Fibroblast of skin of left quadriceps (primary cell): ENCODE measurements around the gene USP28.

ENCODE experiments used
- DNase-seq, 2 experiments: peaks; one replicate each; pipeline ENCODE4 v3.0.0-alpha.2; 2013; ENCODE audit warnings: low read depth in 2 of 2

The USP28 gene

DNA sequence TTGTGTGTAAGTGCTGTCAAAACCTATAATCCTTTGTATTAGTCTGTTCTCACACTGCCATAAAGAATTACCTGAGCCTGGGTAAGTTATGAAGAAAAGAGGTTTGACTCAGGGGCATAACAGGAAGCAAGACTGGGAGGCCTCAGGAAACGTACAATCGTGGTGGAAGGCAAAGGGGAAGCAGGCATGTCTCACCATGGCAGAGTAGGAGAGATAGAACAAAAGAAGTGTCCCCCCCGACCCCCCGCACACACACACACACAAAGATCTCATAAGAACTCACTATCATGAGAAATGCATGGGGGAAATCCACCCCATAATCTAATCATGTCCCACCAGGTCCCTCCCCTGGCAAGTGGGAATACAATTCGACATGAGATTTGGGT lies 2.3 kb upstream of the USP28 start:
- DNase-seq = no peak

- no peak for DNase-seq
Measured at GRCh38 chr11:113876798-113877669, 1.7 kb upstream of the USP28 start.

DNA sequence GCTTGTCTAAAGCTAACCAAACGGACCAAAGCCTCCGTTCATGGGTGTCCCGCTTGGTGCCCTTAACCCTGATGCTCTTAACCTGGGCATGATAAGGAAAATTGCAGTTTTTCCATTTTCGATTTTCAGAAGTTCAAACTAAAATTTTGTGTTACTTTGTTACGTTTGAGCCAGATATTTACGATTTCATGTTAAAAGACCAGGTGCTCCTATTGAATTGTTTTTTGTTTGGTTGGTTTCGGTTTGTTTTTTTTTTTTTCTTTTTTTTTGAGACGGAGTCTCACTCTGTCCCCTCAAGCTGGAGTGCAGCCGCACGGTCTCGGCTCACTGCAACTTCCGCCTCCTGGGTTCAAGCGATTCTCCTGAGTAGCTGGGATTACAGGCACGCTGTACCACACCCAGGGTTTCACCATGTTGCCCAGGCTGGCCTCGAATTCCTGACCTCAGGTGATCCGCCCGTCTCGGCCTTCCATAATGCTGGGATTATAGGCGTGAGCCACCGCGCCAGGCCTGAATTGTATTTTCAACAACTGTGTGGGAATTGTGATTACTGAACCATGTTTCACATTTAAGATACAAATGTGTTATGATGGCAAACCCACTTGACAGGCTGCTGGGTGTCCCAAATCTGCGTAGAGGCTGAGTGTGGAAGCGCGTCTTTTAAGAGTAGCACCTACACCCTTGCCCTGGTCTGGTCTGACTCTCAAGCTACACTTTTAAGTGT lies 864 bp upstream of the USP28 start:
- no peak for DNase-seq

DNA sequence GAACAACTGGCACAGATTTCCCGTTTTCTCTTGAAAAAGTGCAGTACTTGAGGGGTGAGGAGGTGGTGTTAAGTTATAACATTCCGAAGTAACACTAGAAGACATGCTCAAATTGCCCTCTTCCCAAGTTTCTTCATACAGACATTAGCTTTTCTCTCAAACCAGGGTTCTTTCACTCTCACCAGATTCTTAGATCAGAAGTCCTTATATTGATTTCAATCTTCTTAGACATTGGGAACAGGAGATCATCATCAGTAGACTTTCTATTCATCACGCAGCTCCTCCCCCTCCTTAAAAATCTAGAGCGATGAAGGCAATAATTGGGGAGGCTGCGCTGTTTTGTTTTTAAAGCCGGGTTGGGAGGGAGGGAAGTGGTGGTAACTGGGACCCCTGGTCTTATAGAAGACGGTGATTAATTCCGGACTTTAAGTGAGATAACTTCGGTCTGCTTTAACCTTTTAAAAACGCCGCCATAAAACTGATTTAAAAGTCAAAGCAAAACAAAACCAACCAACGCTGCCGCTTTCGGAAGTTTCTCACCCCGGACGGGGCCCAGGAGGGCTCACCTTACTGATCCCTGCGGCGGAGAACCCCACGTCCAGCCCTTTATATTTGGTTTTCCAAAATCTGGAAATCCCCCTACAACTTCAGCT lies 665 bp downstream of the USP28 start:
- DNase-seq = no peak

GRCh38 chr11:113874096-113874495 lies 1.3 kb downstream of the USP28 start:
- no peak for DNase-seq

- no peak for DNase-seq
Measured at GRCh38 chr11:113873236-113873626, 2.1 kb downstream of the USP28 start.

- no peak for DNase-seq
Measured at GRCh38 chr11:113871336-113871735, 4.0 kb downstream of the USP28 start.

GRCh38 chr11:113867843-113868503 lies 7.4 kb downstream of the USP28 start:
- DNase-seq = no peak

GRCh38 chr11:113865873-113866272 lies 9.5 kb downstream of the USP28 start:
- no peak for DNase-seq

GRCh38 chr11:113864410-113864809 lies 11.0 kb downstream of the USP28 start:
- DNase-seq = no peak

DNA sequence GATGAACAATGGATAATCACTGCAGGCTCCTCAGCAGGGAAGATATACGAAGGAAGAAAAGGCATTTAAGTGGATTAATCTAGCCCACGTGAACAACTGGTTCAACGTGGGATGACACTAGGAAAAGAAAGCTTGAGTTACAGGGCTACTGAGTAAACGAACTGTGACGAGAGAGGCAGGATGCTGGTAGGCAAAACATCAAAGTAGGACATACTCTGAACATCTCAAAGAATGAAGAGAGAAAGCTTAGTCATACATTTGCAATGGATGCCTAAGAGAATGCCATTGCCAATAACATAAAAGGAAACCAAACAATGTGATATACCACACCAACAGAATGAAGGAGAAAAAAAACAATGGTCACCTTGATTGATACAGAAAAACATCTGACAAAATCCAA lies 12.9 kb downstream of the USP28 start:
- no peak for DNase-seq

- DNase-seq = no peak
Measured at GRCh38 chr11:113859665-113860064, 15.7 kb downstream of the USP28 start.

GRCh38 chr11:113856966-113857759 lies 18.2 kb downstream of the USP28 start:
- DNase-seq = no peak

- DNase-seq = no peak
Measured at GRCh38 chr11:113855803-113856202, 19.6 kb downstream of the USP28 start.

- no peak for DNase-seq
Measured at GRCh38 chr11:113850188-113850587, 25.2 kb downstream of the USP28 start.

DNA sequence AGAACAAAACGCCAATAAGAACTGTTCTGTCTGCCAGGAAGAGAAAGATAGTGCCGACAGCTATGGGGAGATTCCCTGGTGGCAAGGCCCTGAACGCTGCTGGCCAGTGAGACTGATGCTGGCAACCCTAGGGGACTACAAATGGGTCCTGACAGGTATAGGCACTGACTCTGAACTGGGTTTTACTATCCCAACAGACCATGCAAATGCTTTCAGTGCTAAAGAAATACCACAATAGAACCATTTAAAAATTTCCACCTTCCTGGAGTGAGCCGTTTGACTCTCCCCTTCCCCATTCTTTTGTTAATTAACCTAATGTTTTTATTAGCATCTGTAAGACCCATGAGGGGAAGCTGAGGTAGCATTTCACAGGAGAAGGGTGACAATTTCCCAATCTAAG lies 25.7 kb downstream of the USP28 start:
- no peak for DNase-seq

DNA sequence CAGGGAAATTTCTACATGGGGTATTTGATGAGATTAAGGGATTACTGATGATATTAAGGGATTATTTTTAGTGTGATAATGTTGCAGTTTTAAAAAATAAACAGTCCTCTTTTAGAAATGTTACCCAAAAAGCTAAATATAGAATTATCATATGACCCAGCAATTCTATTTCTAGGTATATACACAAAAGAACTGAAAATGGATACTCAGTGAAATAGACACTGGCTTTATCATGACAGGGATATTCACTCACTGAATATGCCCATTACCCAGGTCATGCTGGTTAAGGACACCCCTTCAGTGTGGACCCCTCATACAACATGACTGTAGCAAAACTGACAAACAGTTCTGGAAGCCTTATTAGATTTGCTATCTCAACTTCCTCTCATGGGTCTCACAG lies 27.8 kb downstream of the USP28 start:
- no peak for DNase-seq

- DNase-seq = no peak
Measured at GRCh38 chr11:113847111-113847510, 28.3 kb downstream of the USP28 start.

- DNase-seq = no peak
Measured at GRCh38 chr11:113841691-113842090, 33.7 kb downstream of the USP28 start.

GRCh38 chr11:113840932-113841664 lies 34.3 kb downstream of the USP28 start:
- DNase-seq = no peak

- no peak for DNase-seq
Measured at GRCh38 chr11:113839842-113840241, 35.5 kb downstream of the USP28 start.
